ENCODE data around the gene THRA. TPM values are rescaled to one million over a fixed set of nuclear protein-coding genes. Genes with fewer than 3 reads are reported as not detected.
"Not testable (repeated sequence)": the region's sequence is repeated elsewhere in the genome, so short reads cannot be mapped to it uniquely, and the experiment has no call there.

THRA gene
- total RNA-seq, 1 donor from 2014 or later: 80.0 TPM

- ATAC-seq (ENCODE audit: poor library complexity) (peak; percentile 47), DNase-seq (peak; percentile 73)
- intact Hi-C loops (cut with DNase I): no loop called here
Observed at GRCh38 chr17:40122136-40122998, 59.6 kb downstream of the THRA start.

GRCh38 chr17:40122999-40123810, 60.4 kb downstream of the THRA start:
- peak; percentile 36 for ATAC-seq (ENCODE audit: poor library complexity)
- DNase-seq: peak; percentile 61
- intact Hi-C loops (cut with DNase I): no loop called here

- no peak for ATAC-seq (ENCODE audit: poor library complexity)
- intact Hi-C loops (cut with DNase I): no loop called here
- no peak for DNase-seq
Observed at GRCh38 chr17:40123811-40124114, 61.0 kb downstream of the THRA start.

DNA sequence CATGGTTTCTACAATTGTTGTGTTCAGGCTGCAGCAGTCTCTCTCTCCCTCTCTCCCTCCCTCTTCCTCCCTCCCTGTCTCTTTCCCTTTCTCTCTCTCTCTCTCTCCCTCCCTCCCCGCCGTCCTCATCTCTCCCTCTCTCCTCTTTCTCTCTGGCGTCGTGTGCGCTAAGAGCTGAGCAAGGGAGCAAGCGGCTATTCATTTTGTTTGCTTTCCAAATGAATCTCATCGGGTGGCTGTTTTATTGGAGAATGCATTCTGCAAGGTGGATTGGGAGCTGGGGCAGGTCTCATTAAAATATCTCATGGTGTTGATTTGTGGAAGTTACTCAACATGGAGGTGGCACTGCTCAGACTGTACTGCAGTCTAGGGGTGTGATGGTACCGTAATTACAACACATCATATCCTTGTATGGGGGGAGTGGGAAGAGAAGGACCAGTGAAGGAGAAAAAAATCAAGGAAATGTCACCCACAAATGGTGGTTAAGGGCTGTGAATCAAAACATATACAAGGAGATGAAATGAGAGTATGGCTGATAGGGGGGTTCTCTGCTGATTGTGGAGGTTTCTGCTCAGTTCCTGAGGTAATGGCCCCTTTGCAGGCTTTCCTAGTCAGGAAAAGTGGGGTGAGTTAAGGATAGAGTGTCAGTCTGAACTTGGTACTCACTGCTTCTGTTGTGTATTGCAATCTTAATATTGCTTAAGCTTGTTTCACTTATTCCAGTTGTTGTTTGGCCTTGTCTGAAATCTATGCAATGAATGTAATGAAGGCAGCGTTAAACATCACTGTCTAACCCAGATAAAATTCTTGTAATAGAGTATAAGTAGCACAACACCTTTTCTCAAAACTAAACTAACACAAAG, 61.7 kb downstream of the THRA start:
- no peak for DNase-seq
- intact Hi-C loops (cut with DNase I): no loop called here
- peak; percentile 9 for ATAC-seq (ENCODE audit: poor library complexity)

GRCh38 chr17:40129498-40129897, 66.7 kb downstream of the THRA start:
- intact Hi-C loops (cut with DNase I): no loop called here

DNA sequence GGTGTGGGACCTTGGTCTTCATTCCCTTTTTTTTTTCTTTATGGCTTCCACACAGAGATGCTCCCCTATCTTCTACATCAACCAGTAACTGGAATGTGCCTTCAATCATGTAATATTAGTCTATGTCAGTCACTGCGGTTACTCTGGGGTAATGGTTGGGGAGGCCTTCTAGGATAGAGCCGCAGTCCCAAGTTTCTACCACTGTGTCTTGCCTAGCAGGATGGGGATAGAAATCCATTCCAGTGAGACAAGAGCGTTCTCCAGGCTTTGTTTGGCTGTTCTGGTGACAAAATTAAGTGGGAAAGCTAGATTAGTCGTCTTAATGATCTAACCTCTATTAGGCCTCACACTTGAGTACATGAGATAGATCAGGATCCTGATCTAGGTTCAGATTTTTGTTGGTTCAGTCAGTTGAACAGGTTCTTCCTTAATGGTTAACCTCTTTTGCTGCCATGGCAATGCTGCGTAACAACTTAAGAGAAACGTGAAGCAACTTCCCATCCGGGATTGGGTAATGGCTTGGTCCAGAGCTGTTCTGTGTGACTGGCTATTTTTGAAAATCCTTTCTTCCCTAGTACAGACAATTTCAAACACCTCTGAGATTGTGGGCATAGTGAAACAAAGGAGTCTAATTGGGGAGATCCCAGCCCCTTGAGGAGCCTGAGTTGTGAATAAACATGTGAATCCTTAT, 67.7 kb downstream of the THRA start:
- intact Hi-C loops (cut with DNase I): no loop called here
- peak; percentile 35 for ATAC-seq (ENCODE audit: poor library complexity)
- DNase-seq: no peak

More at GRCh38 chr17:40129498-40129897, 66.7 kb downstream of the THRA start:
- no peak for ATAC-seq (ENCODE audit: poor library complexity)
- no peak for DNase-seq

GRCh38 chr17:40134184-40134583, 71.4 kb downstream of the THRA start:
- no peak for ATAC-seq (ENCODE audit: poor library complexity)
- intact Hi-C loops (cut with DNase I): no loop called here

GRCh38 chr17:40135817-40136216, 73.1 kb downstream of the THRA start:
- ATAC-seq (ENCODE audit: poor library complexity) (no peak), DNase-seq (no peak)
- intact Hi-C loops (cut with DNase I): no loop called here

More at GRCh38 chr17:40134184-40134583, 71.4 kb downstream of the THRA start:
- no peak for DNase-seq

- no peak for DNase-seq
- ATAC-seq (ENCODE audit: poor library complexity): peak; percentile 3
- intact Hi-C loops (cut with DNase I): no loop called here
Observed at GRCh38 chr17:40139566-40140058, 76.8 kb downstream of the THRA start.

GRCh38 chr17:40143166-40143565, 80.4 kb downstream of the THRA start:
- intact Hi-C loops (cut with DNase I); DNase-seq; ATAC-seq (ENCODE audit: poor library complexity): not testable (repeated sequence)

Small RNAs within 50 kb of the gene (microRNA-seq; reads per million reads assigned to microRNA genes)
- gene MIR6884: not detected

Other genes starting within 250 kb of the THRA start
- gene IKZF3, start 198.7 kb upstream of the THRA start, total RNA-seq: 0.22 TPM
- not detected for gene ZPBP2, start 194.8 kb upstream of the THRA start, total RNA-seq
- 1.8 TPM for gene GSDMB, start 144.3 kb upstream of the THRA start, total RNA-seq
- gene ORMDL3, start 135.4 kb upstream of the THRA start, total RNA-seq: 37.5 TPM
- not detected for gene LRRC3C, start 135.2 kb upstream of the THRA start, total RNA-seq
- 0.40 TPM for gene GSDMA, start 100.0 kb upstream of the THRA start, total RNA-seq
- 88.0 TPM for gene PSMD3, start 82.2 kb upstream of the THRA start, total RNA-seq
- gene CSF3, start 47.5 kb upstream of the THRA start, total RNA-seq: not detected
- 54.0 TPM for gene MED24, start 8.6 kb upstream of the THRA start, total RNA-seq
- 21.1 TPM for gene NR1D1, start 37.6 kb downstream of the THRA start, total RNA-seq
- 46.8 TPM for gene MSL1, start 59.0 kb downstream of the THRA start, total RNA-seq
- 45.9 TPM for gene CASC3, start 77.6 kb downstream of the THRA start, total RNA-seq
- gene RAPGEFL1, start 114.5 kb downstream of the THRA start, total RNA-seq: 2.7 TPM
- gene WIPF2, start 156.3 kb downstream of the THRA start, total RNA-seq: 11.8 TPM
- 1.1 TPM for gene CDC6, start 224.9 kb downstream of the THRA start, total RNA-seq
- 15.8 TPM for gene RARA, start 246.2 kb downstream of the THRA start, total RNA-seq